ENCODE measurements around the gene COQ5. TPM values are rescaled to one million over a fixed set of nuclear protein-coding genes. Genes with fewer than 3 reads are reported as not detected.

The COQ5 gene
- polyA plus RNA-seq, 1 donor from 2014 or later = 91.6 TPM

- no peaks in the 10 kb centered on the region for H3K27me3 ChIP-seq (ENCODE audit: insufficient read depth, low read depth, low read length)
- no peak overlapping the region for H2AFZ ChIP-seq (ENCODE audit: low read depth, low read length)
- H3K36me3 ChIP-seq (ENCODE audit: insufficient read depth, low read length) = peaks cover 25% of the 10 kb centered on the region
- H3K9me3 ChIP-seq (ENCODE audit: low read length) = no peaks in the 10 kb centered on the region
- peaks cover 8% of the 10 kb centered on the region for H4K20me1 ChIP-seq (ENCODE audit: insufficient read depth)
- no peak overlapping the region for H3K9ac ChIP-seq (ENCODE audit: low read length)
- H3K79me2 ChIP-seq (replicated peaks; ENCODE audit: insufficient read depth, low read length) = peaks cover 49% of the 10 kb centered on the region
- H3K9me2 ChIP-seq (ENCODE audit: insufficient read depth, low read length) = no peaks in the 10 kb centered on the region
- peaks cover 7% of the 10 kb centered on the region for H3F3A ChIP-seq (ENCODE audit: insufficient read depth, low read length, poor library complexity, severe bottlenecking)
- TF ChIP-seq MXI1 (conservative IDR thresholded peaks at IDR 0.05; ENCODE audit: poor library complexity, severe bottlenecking) (no peak), EP300 (conservative IDR thresholded peaks at IDR 0.05; ENCODE audit: poor library complexity, severe bottlenecking) (no peak), POLR2AphosphoS5 (IDR thresholded peaks at IDR 0.05) (no peak), SMC3 (conservative IDR thresholded peaks at IDR 0.05; ENCODE audit: poor library complexity) (no peak), RAD21 (conservative IDR thresholded peaks at IDR 0.05) (no peak), TAF1 (IDR thresholded peaks at IDR 0.05; ENCODE audit: low read depth) (no peak), EZH2 (IDR thresholded peaks at IDR 0.05; ENCODE audit: borderline replicate concordance, insufficient read depth, low read length, poor library complexity, severe bottlenecking) (no peak), REST (IDR thresholded peaks at IDR 0.05; ENCODE audit: borderline replicate concordance) (no peak)
- TF ChIP-seq, protein P1, sequence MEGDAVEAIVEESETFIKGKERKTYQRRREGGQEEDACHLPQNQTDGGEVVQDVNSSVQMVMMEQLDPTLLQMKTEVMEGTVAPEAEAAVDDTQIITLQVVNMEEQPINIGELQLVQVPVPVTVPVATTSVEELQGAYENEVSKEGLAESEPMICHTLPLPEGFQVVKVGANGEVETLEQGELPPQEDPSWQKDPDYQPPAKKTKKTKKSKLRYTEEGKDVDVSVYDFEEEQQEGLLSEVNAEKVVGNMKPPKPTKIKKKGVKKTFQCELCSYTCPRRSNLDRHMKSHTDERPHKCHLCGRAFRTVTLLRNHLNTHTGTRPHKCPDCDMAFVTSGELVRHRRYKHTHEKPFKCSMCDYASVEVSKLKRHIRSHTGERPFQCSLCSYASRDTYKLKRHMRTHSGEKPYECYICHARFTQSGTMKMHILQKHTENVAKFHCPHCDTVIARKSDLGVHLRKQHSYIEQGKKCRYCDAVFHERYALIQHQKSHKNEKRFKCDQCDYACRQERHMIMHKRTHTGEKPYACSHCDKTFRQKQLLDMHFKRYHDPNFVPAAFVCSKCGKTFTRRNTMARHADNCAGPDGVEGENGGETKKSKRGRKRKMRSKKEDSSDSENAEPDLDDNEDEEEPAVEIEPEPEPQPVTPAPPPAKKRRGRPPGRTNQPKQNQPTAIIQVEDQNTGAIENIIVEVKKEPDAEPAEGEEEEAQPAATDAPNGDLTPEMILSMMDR (IDR thresholded peaks at IDR 0.05; ENCODE audit: poor library complexity, severe bottlenecking) = no peak
- H3K27ac ChIP-seq (ENCODE audit: low read length) = no peak overlapping the region
- H3K4me3 ChIP-seq (ENCODE audit: low read length) = no peak overlapping the region
- no peak overlapping the region for H3K4me2 ChIP-seq (ENCODE audit: low read length)
These were observed 63.2 kb downstream of the COQ5 start for GRCh38 chr12:120465756-120466155.

- H3K4me2 ChIP-seq (ENCODE audit: low read length) = no peak overlapping the region
- no peaks in the 10 kb centered on the region for H3K9me3 ChIP-seq (ENCODE audit: low read length)
These were observed 65.2 kb downstream of the COQ5 start for GRCh38 chr12:120463712-120464111.

More at GRCh38 chr12:120463712-120464111, 65.2 kb downstream of the COQ5 start:
- Histone ChIP-seq H3K79me2 (replicated peaks; ENCODE audit: insufficient read depth, low read length) (peaks cover 44% of the 10 kb centered on the region), H4K20me1 (ENCODE audit: insufficient read depth) (peaks cover 8% of the 10 kb centered on the region), H2AFZ (ENCODE audit: low read depth, low read length) (no peak overlapping the region), H3K27ac (ENCODE audit: low read length) (no peak overlapping the region), H3K9ac (ENCODE audit: low read length) (no peak overlapping the region), H3F3A (ENCODE audit: insufficient read depth, low read length, poor library complexity, severe bottlenecking) (peaks cover 7% of the 10 kb centered on the region), H3K27me3 (ENCODE audit: insufficient read depth, low read depth, low read length) (no peaks in the 10 kb centered on the region), H3K9me2 (ENCODE audit: insufficient read depth, low read length) (no peaks in the 10 kb centered on the region), H3K36me3 (ENCODE audit: insufficient read depth, low read length) (peaks cover 25% of the 10 kb centered on the region), H3K4me3 (ENCODE audit: low read length) (no peak overlapping the region)
- no peak for TF ChIP-seq TAF1 (IDR thresholded peaks at IDR 0.05; ENCODE audit: low read depth)
- TF ChIP-seq, protein P1 (IDR thresholded peaks at IDR 0.05; ENCODE audit: poor library complexity, severe bottlenecking) = no peak
- no peak for TF ChIP-seq RAD21 (conservative IDR thresholded peaks at IDR 0.05)
- TF ChIP-seq EP300 (conservative IDR thresholded peaks at IDR 0.05; ENCODE audit: poor library complexity, severe bottlenecking) = no peak
- no peak for TF ChIP-seq REST (IDR thresholded peaks at IDR 0.05; ENCODE audit: borderline replicate concordance)
- TF ChIP-seq SMC3 (conservative IDR thresholded peaks at IDR 0.05; ENCODE audit: poor library complexity) = no peak
- no peak for TF ChIP-seq EZH2 (IDR thresholded peaks at IDR 0.05; ENCODE audit: borderline replicate concordance, insufficient read depth, low read length, poor library complexity, severe bottlenecking)
- TF ChIP-seq MXI1 (conservative IDR thresholded peaks at IDR 0.05; ENCODE audit: poor library complexity, severe bottlenecking) = no peak
- no peak for TF ChIP-seq POLR2AphosphoS5 (IDR thresholded peaks at IDR 0.05)

Measured in neural cell (in vitro differentiated cells).